Choroid plexus epithelial cell (primary cell): Measurements from ENCODE around the gene CDK6.
A peak's percentile ranks its signal among the peaks of the same experiment; 100 is the strongest.

Source experiments
- DNase-seq: peaks from one replicate; pipeline ENCODE4 v3.0.0-alpha.2; 2010; ENCODE audit warnings: low read depth
- H3K4me3 ChIP-seq: 2 replicates; pipeline ENCODE4 v1.5.1; 2011; ENCODE audit warnings: low read depth, mild to moderate bottlenecking, control low read depth, low read length, moderate library complexity
- TF ChIP-seq, protein P1 (sequence below): conservative IDR thresholded peaks from 2 replicates; pipeline ENCODE4 v1.5.1; 2011; ENCODE audit warnings: low read depth, mild to moderate bottlenecking, control low read depth, inconsistent platforms, low read length, moderate library complexity

Gene CDK6

GRCh38 chr7:92650391-92650790, 186.0 kb downstream of the CDK6 start:
- no peak for DNase-seq
- TF ChIP-seq, protein P1, sequence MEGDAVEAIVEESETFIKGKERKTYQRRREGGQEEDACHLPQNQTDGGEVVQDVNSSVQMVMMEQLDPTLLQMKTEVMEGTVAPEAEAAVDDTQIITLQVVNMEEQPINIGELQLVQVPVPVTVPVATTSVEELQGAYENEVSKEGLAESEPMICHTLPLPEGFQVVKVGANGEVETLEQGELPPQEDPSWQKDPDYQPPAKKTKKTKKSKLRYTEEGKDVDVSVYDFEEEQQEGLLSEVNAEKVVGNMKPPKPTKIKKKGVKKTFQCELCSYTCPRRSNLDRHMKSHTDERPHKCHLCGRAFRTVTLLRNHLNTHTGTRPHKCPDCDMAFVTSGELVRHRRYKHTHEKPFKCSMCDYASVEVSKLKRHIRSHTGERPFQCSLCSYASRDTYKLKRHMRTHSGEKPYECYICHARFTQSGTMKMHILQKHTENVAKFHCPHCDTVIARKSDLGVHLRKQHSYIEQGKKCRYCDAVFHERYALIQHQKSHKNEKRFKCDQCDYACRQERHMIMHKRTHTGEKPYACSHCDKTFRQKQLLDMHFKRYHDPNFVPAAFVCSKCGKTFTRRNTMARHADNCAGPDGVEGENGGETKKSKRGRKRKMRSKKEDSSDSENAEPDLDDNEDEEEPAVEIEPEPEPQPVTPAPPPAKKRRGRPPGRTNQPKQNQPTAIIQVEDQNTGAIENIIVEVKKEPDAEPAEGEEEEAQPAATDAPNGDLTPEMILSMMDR = no peak
- no peak overlapping the region for H3K4me3 ChIP-seq

GRCh38 chr7:92648067-92648466, 188.3 kb downstream of the CDK6 start:
- DNase-seq = no peak
- TF ChIP-seq, protein P1 = no peak
- no peak overlapping the region for H3K4me3 ChIP-seq

- TF ChIP-seq, protein P1 = no peak
- H3K4me3 ChIP-seq = no peak overlapping the region
- no peak for DNase-seq
Measured at GRCh38 chr7:92647652-92648051, 188.7 kb downstream of the CDK6 start.

DNA sequence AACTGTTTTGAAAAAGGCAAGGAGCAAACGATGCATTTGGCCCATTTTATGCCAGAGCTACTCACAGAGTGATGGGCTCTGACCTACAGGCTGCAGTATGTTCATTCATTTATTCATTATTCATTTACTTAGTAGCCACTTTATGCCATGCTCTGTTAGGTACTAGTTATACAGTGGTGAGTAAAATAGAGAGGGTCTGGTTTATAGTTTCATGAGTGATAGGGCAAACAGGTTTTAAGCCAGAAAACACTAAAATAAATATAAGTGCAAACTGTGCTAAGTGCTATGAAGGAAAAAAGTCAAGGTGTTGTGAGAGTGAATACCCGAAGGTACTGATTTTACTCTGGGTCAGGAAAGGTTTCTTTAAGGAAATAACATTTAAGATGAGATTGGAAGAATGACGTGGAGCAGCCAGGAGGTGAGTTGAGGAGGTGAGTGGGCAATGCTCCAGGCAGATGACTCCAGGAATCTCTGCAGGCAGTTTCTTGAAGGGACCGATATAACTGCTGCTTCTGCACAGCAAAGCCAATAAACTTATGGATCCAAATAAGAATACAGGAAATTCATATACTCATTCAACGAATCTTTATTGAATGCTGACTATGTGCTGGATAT, 189.3 kb downstream of the CDK6 start:
- TF ChIP-seq, protein P1 = no peak
- H3K4me3 ChIP-seq = no peak overlapping the region
- DNase-seq = no peak

DNA sequence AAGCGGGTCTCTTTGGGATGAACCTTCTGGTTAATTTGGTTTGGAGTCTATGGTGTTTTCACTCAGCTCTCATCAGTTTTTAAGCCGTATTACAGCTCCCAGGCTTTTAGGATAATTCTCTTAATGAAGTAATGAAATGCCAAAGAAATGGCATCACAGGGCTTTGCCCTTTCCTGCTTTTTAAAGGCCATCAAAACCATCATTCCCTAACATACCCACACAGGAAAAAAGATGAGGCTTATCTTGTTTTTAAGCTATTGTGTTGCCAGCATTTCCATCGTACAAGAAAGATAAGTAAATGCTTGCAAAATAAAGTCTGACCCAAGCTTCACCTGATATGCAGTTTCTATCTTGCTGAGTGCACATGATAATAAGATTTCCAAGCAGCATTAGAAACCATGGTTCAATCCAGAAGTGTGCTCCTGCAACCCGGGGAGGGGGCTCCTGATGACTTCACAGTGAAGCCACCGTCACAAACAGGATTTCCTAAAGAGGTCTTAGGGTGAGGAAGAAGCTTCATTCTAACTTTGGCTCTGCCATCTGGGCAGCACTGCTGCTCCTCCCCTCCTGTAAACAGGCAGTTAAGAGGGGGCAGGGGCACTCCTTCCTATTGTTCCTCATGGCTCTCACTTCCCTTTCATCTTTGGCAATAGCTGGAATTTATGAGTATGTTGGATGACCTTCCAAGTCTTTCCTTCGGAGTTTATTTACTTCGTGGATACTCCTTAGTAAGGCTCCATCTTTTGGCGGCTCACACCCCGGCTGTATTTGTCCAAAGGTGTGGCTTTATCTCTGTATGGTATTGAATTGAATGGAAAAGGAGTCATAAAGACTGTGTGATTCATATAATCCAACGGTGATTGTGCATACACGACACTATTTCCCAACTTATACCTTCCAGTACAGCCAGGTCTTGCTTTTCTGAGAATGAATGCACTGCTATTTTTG, 191.0 kb downstream of the CDK6 start:
- H3K4me3 ChIP-seq = no peak overlapping the region
- DNase-seq = no peak
- TF ChIP-seq, protein P1 = no peak

DNA sequence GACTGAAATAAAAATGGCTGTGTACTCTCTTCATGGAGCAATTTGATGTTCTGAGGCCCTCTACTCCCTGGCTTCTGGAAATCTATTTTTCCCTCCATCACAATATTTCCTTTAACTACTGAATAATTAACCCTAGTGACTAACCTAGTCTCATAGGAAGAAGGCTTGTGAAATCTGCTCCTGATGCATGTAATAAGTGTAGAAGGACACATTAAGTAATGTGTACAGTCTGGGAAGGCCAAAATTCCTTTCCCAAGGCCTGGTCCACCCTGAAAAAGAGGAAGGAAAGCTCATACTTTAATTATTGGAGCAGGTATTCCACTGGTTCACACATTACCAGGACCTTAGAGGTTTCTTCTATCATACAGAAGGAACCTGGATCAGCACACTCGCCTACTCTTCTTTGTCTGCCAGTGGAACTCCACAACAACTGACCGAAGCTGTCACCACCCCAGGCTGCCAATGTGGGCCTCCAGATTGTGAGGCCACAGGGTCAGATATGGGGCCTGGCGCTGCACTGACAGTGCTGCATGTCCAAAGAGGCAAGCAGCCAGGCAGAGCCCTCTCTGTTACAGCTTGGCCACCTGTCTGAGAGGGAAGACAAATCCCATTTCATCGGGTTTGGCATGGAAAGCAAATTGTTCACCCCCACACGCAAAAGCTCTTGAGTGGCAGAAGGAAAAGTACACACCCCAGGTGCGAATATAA, 191.8 kb downstream of the CDK6 start:
- no peak overlapping the region for H3K4me3 ChIP-seq
- TF ChIP-seq, protein P1 = no peak
- peak; percentile 45 for DNase-seq
